GM06990 (cell line): ENCODE measurements around the gene CUX1.

ENCODE experiments used
- DNase-seq: peaks from one replicate; pipeline ENCODE4 v3.0.0-alpha.2; 2011; ENCODE audit not compliant: insufficient read length; ENCODE audit errors: extremely low read depth
- H3K27me3 ChIP-seq: replicated peaks from 2 replicates; pipeline ENCODE4 v1.6.0; 2011; ENCODE audit warnings: low read length; ENCODE audit not compliant: control insufficient read depth, insufficient read depth
- H3K36me3 ChIP-seq: 2 replicates; pipeline ENCODE4 v1.5.1; 2011; ENCODE audit warnings: low read length; ENCODE audit not compliant: control insufficient read depth, insufficient read depth
- H3K4me3 ChIP-seq: replicated peaks from 2 replicates; pipeline ENCODE4 v1.5.1; 2011; ENCODE audit warnings: low read depth, mild to moderate bottlenecking, control low read depth, low read length
- CTCF ChIP-seq: IDR thresholded peaks from 2 replicates; pipeline ENCODE4 v1.5.1; 2011; ENCODE audit warnings: low read length, control low read depth, mild to moderate bottlenecking, inconsistent platforms; ENCODE audit not compliant: insufficient read depth, poor library complexity, severe bottlenecking

CUX1 gene

DNA sequence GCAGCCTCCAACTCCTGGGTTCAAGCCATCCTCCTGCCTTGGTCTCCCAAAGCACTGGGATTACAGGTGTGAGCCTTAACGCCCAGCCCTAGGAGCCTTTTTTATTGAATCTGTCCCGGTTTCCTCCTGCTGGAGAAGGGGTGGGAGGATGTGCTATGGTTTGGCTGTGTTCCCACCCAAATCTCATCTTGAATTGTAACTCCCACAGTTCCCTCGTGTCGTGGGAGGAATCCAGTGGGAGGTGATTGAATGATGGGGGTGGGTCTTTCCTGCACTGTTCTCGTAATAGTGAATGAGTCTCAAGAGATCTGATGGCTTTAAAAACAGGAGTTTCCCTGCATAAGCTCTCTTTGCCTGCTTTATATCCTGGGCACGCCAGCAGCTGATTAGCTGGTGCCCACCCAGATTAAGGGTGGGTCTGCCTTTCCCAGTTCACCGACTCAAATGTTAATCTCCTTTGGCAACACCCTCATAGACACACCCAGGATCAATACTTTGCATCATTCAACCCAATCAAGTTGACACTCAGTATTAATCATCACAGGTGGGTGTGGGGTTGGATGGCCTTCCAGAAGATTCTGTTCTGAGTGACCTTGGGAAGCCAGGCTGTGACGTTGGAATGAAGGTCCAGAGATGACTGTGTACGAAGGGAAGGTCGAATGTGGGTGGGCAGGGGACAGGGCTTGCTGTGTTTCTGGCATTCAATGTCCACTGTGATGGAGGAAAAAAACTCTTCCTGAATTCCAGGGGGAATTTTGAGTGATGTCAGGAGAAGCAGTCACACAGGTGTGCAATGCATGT is 33.8 kb upstream of the CUX1 start:
- no peaks in the 10 kb centered on the region; the same call in none of the 2 replicates for H3K27me3 ChIP-seq
- TF ChIP-seq CTCF: no peak
- no peak for DNase-seq
- H3K4me3 ChIP-seq: no peak overlapping the region
- H3K36me3 ChIP-seq: no peaks in the 10 kb centered on the region

- no peak for TF ChIP-seq CTCF
- Histone ChIP-seq H3K4me3 (no peak overlapping the region), H3K36me3 (no peaks in the 10 kb centered on the region), H3K27me3 (no peaks in the 10 kb centered on the region; the same call in none of the 2 replicates)
- no peak for DNase-seq
Observed at GRCh38 chr7:101784292-101785127, 32.9 kb upstream of the CUX1 start.

GRCh38 chr7:101787864-101788263 is 29.6 kb upstream of the CUX1 start:
- no peak for DNase-seq
- TF ChIP-seq CTCF: no peak
- Histone ChIP-seq H3K36me3 (no peaks in the 10 kb centered on the region), H3K27me3 (no peaks in the 10 kb centered on the region; the same call in none of the 2 replicates), H3K4me3 (no peak overlapping the region)

DNA sequence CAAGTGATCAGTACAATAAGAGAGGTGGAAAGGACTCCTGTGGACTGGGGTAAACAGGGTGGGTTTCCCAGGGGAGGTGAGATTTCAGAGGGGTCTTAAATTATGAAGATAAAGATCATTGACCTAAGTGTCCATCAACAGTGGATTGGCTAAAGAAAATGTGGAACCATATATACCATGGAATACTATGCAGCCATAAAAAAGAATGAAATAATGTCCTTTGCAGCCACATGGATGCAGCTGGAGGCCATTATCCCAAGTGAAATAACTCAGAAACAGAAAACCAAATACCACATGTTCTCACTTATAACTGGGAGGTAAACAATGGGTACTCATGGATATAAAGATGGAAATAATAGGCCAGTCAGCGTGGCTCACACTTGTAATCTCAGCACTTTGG is 28.9 kb upstream of the CUX1 start:
- Histone ChIP-seq H3K27me3 (no peaks in the 10 kb centered on the region; the same call in none of the 2 replicates), H3K4me3 (no peak overlapping the region), H3K36me3 (no peaks in the 10 kb centered on the region)
- no peak for TF ChIP-seq CTCF
- DNase-seq: no peak

DNA sequence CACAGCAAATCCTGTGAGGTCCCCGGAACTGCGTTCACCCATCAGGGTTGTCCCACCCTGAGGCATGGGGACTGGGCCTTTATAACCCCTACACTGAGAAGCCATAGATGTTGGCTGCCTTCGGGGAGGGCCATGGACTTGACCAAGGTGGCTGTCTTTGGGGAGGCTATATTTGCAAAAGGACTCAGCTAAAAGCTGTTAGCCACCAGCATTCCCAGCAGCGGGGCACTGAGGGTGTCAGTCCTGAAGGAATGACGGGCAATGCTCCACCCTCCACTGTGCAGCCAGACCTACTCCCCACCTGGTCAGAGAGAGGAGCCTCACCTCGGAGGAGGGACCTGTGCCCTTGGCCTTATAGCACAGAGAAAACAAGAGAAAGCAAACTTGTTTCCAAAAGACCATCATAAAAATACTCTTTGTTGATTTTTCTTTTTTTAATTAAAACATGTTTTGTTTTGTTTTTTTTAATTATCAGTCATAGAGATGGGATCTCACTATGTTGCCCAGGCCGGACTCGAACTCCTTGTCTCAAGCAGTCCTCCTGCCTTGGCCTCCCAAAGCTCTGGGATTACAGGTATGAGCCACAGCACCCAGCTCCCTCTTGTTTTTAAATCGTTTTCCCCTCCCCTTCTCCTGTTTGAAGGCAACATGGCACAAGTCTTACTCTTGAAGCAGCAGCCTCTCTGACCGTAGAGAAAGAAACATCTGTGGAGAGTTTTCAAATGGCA is 26.7 kb upstream of the CUX1 start:
- Histone ChIP-seq H3K36me3 (no peaks in the 10 kb centered on the region), H3K27me3 (no peaks in the 10 kb centered on the region), H3K4me3 (no peak overlapping the region)
- no peak for DNase-seq
- TF ChIP-seq CTCF: no peak
